Vagina (tissue), 2 donors: ENCODE measurements around the gene MAPK11. TPM values are rescaled to one million over a fixed set of nuclear protein-coding genes. Genes with fewer than 3 reads are reported as not detected.

Experiments used
- DNase-seq, 2 donors: peaks; one replicate each; pipeline ENCODE4 v3.0.0-alpha.2; 2017; ENCODE audit errors: extremely low spot score in 2 of 2
- H3K27ac ChIP-seq: fragments of 200-600 bp; sonication (generic); one replicate; pipeline ENCODE4 v1.5.1; 2019
- H3K27me3 ChIP-seq: fragments of 200-600 bp; sonication (generic); one replicate; pipeline ENCODE4 v1.5.1; 2019
- H3K36me3 ChIP-seq, 2 donors: fragments of 200-600 bp; sonication (generic); one replicate each; pipeline ENCODE4 v1.5.1; 2017 to 2019
- H3K4me1 ChIP-seq: fragments of 200-600 bp; sonication (generic); one replicate; pipeline ENCODE4 v1.5.1; 2019
- H3K4me3 ChIP-seq, 2 donors: fragments of 200-600 bp; sonication (generic); 1 replicate in 1 of 2; 2 replicates in 1 of 2; pipeline ENCODE4 v1.5.1; 2016 to 2019
- H3K9me3 ChIP-seq: fragments of 200-600 bp; sonication (generic); one replicate; pipeline ENCODE4 v1.5.1; 2019
- POLR2A ChIP-seq, 2 donors: fragments of 450-650 bp; IDR thresholded peaks; one replicate each; pipeline ENCODE4 v1.6.1; 2017; ENCODE audit warnings: antibody characterized with exemption in 2 of 2, mild to moderate bottlenecking in 2 of 2, moderate library complexity in 2 of 2
- POLR2AphosphoS5 ChIP-seq, 2 donors: sonication (generic); formaldehyde crosslinking; IDR thresholded peaks; one replicate each; pipeline ENCODE4 v1.9.0; 2017; ENCODE audit warnings: antibody characterized with exemption in 2 of 2, mild to moderate bottlenecking in 2 of 2, low read depth in 1 of 2; ENCODE audit not compliant: insufficient read depth in 1 of 2
- intact Hi-C: fragments of 100-400 bp; cut with DNase I; formaldehyde crosslinking; loops from one replicate; pipeline ENCODE4 v1.15.1; 2023
- total RNA-seq: library from RNA; depleted of rRNA; stranded (reverse); fragments of >200 nt; gene quantifications from one replicate; pipeline ENCODE4 v1.2.3, GENCODE V29; 2016
- TF ChIP-seq, protein P1 (sequence below), 3 experiments: fragments of 450-650 bp in 2 of 3; fragments of 200-600 bp in 1 of 3; sonication (generic) in 1 of 3; IDR thresholded peaks; one replicate each; pipeline ENCODE4 v1.5.1; 2017 to 2019; ENCODE audit warnings: antibody characterized with exemption in 3 of 3, mild to moderate bottlenecking in 2 of 3, moderate library complexity in 2 of 3

The MAPK11 gene
- total RNA-seq, 1 donor from 2014 or later = 7.4 TPM

DNA sequence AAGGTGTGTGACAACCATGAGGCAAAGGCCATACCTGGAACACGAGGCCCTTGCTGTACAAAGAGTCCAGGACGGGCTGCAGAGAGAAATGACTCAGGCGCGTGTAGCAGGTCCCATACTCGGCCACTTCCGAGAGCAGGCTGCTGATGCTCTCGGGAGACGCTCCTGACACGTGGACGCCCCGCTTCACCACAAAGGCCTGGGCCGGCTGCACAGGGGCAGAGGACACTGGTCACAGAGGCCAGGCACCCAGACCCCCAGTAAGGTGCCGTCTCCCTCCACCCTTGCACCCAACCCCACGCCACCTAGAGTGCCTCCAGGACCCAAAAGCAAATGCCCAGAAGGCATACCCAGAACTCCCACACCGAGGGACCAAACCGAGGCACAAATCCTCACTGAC is 40.8 kb downstream of the MAPK11 start:
- Histone ChIP-seq H3K4me1 (no peaks in the 10 kb centered on the region), H3K9me3 (no peaks in the 10 kb centered on the region), H3K27me3 (no peaks in the 10 kb centered on the region), H3K36me3 (peaks cover 0 to 51% of the 10 kb centered on the region in 2 donors), H3K27ac (no peak overlapping the region), H3K4me3 (no peak overlapping the region)
- DNase-seq = no peak
- intact Hi-C loops = no loop called here
- no peak for TF ChIP-seq POLR2A (IDR thresholded peaks at IDR 0.05)
- TF ChIP-seq POLR2AphosphoS5 (IDR thresholded peaks at IDR 0.05; ENCODE audit: insufficient read depth in 1 of 2, low read depth in 1 of 2) = no peak
- TF ChIP-seq, protein P1, sequence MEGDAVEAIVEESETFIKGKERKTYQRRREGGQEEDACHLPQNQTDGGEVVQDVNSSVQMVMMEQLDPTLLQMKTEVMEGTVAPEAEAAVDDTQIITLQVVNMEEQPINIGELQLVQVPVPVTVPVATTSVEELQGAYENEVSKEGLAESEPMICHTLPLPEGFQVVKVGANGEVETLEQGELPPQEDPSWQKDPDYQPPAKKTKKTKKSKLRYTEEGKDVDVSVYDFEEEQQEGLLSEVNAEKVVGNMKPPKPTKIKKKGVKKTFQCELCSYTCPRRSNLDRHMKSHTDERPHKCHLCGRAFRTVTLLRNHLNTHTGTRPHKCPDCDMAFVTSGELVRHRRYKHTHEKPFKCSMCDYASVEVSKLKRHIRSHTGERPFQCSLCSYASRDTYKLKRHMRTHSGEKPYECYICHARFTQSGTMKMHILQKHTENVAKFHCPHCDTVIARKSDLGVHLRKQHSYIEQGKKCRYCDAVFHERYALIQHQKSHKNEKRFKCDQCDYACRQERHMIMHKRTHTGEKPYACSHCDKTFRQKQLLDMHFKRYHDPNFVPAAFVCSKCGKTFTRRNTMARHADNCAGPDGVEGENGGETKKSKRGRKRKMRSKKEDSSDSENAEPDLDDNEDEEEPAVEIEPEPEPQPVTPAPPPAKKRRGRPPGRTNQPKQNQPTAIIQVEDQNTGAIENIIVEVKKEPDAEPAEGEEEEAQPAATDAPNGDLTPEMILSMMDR (IDR thresholded peaks at IDR 0.05) = no peak

DNA sequence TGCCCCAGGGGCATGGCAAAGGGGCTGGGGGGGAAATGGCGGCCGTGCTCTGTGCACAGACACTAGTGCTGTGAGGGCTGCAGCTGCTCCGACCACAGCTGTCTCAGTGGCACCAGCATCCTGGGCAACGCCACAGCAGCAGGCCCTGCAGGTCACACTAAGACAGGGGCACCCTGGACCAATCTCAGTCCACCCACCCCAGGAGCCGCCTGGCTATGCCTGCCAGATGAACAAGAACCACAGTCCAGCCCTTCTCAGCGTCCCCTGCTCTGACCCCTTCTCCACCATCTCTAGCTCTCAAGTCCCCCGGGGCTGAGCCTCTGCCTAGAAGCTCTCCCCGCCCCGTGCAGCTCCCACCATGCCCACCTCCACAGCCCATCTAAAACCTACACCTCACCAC is 41.8 kb downstream of the MAPK11 start:
- Histone ChIP-seq H3K9me3 (no peaks in the 10 kb centered on the region), H3K4me3 (no peak overlapping the region), H3K27ac (no peak overlapping the region), H3K27me3 (no peaks in the 10 kb centered on the region), H3K36me3 (peaks cover 0 to 60% of the 10 kb centered on the region in 2 donors), H3K4me1 (no peaks in the 10 kb centered on the region)
- intact Hi-C loops = no loop called here
- no peak for DNase-seq
- TF ChIP-seq POLR2AphosphoS5 (IDR thresholded peaks at IDR 0.05; ENCODE audit: insufficient read depth in 1 of 2, low read depth in 1 of 2) (no peak), POLR2A (IDR thresholded peaks at IDR 0.05) (no peak)
- TF ChIP-seq, protein P1 (IDR thresholded peaks at IDR 0.05) = no peak

DNA sequence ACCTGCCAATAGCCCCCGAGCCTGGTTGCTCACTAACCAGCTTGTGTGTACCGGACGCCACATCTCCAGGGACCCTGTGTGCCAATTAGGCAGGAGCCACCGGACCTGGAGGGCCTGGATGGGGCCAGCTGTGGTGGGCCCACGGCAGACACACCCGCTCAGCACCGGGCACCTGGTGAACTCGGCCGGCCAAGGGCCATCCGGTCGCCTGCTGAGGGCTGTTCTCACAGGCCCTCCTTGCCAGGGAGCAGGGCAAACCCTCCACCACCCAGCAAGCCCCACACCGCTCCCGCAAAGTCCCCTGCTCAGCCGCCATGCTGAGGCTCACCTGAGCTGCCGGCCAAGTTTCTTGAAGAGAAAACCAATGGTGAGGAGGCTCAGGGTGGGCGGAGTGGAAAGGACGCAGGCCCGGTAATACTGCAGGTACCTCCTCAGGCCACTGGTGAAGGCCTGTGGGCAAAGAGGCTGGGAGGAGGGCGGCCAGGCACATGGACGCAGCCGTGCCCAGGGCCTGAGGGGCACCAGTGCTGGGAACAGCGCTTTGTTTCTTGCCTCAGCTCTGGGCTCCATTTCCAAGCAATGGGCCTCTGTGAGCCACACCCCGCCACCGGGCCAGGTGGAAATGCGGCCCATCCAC is 42.5 kb downstream of the MAPK11 start:
- Histone ChIP-seq H3K4me1 (no peaks in the 10 kb centered on the region), H3K27ac (no peak overlapping the region), H3K4me3 (no peak overlapping the region), H3K27me3 (no peaks in the 10 kb centered on the region), H3K36me3 (peaks cover 0 to 58% of the 10 kb centered on the region in 2 donors), H3K9me3 (no peaks in the 10 kb centered on the region)
- DNase-seq = no peak
- TF ChIP-seq, protein P1 (IDR thresholded peaks at IDR 0.05) = no peak
- no peak for TF ChIP-seq POLR2AphosphoS5 (IDR thresholded peaks at IDR 0.05; ENCODE audit: insufficient read depth in 1 of 2, low read depth in 1 of 2)
- no peak for TF ChIP-seq POLR2A (IDR thresholded peaks at IDR 0.05)
- intact Hi-C loops = no loop called here

DNA sequence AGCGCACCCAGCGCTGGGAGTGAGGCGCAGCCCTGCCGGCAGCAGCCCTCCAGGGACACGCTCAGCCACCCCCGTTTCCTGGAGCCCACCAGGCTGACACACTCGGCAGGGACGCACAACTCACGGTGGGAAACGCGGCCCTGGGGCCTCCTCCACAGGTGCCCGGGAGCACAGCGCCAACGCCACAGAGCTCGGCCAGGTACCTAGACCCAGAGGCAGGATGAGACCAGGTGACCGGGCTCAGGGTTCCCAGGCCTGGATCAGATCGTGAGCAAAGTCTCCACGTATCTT is 43.4 kb downstream of the MAPK11 start:
- no peaks in the 10 kb centered on the region for H3K9me3 ChIP-seq
- no peak overlapping the region for H3K27ac ChIP-seq
- no peak overlapping the region for H3K4me3 ChIP-seq
- H3K27me3 ChIP-seq = no peaks in the 10 kb centered on the region
- peaks cover 0 to 64% of the 10 kb centered on the region in 2 donors for H3K36me3 ChIP-seq
- TF ChIP-seq POLR2AphosphoS5 (IDR thresholded peaks at IDR 0.05; ENCODE audit: insufficient read depth in 1 of 2, low read depth in 1 of 2) (no peak), POLR2A (IDR thresholded peaks at IDR 0.05) (no peak)
- TF ChIP-seq, protein P1 (IDR thresholded peaks at IDR 0.05) = no peak
- no peaks in the 10 kb centered on the region for H3K4me1 ChIP-seq
- no peak for DNase-seq
- intact Hi-C loops = no loop called here

DNA sequence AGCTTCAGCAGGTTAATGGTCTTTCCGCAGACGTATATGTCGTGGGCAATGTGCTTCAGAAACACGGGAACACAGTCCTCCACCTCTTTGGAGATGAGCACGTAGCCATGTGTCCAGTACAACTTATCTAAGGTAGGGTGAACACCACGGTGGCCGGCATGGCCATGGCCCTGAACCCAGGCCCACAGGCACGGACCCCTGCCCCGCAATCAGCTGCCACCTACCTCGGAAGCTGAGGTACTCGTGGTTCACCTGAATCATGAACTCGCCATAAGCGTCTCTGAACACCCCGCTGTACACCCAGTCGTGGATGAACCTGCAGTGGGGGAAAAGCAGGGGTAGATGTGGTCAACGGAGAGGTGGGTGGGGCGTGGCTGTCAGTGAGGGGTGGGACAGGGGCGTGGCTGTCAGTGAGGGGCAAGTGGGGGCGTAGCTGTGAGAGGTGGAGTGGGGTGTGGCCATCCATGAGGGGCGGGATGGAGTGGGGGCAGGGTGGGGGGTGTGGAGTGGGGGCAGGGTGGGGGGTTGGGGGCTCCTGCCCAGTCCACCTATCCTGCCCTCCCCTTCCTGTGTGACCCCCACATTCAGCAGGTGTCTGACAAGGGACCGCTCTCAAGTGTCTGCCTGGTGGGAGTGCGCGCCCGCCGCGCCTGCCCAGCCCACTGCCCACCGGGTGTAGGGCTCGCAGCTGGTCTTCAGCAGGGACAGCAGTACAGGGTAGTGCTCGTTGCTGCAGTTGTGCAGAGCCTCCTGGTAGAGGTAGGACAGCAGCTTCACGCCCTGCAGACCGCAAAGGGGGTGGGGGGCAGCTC is 43.9 kb downstream of the MAPK11 start:
- intact Hi-C loops = no loop called here
- no peak for TF ChIP-seq POLR2A (IDR thresholded peaks at IDR 0.05)
- no peak for TF ChIP-seq POLR2AphosphoS5 (IDR thresholded peaks at IDR 0.05; ENCODE audit: insufficient read depth in 1 of 2, low read depth in 1 of 2)
- TF ChIP-seq, protein P1 (IDR thresholded peaks at IDR 0.05) = no peak
- peaks cover 0 to 70% of the 10 kb centered on the region in 2 donors for H3K36me3 ChIP-seq
- no peak overlapping the region for H3K4me3 ChIP-seq
- H3K4me1 ChIP-seq = no peaks in the 10 kb centered on the region
- no peaks in the 10 kb centered on the region for H3K27me3 ChIP-seq
- no peaks in the 10 kb centered on the region for H3K9me3 ChIP-seq
- no peak for DNase-seq
- no peak overlapping the region for H3K27ac ChIP-seq
